HG03575 (cell line): ENCODE measurements around the gene PROS1.
"Not testable (repeated sequence)": the region's sequence is repeated elsewhere in the genome, so short reads cannot be mapped to it uniquely, and the experiment has no call there.

ENCODE experiments used
- ATAC-seq: cut with Tn5 transposase; IDR thresholded peaks from one replicate; pipeline ENCODE4 v1.9.1; 2021; ENCODE audit not compliant: unreplicated experiment, insufficient number of reproducible peaks, low FRiP score; ENCODE audit errors: extremely low read depth

PROS1 gene

DNA sequence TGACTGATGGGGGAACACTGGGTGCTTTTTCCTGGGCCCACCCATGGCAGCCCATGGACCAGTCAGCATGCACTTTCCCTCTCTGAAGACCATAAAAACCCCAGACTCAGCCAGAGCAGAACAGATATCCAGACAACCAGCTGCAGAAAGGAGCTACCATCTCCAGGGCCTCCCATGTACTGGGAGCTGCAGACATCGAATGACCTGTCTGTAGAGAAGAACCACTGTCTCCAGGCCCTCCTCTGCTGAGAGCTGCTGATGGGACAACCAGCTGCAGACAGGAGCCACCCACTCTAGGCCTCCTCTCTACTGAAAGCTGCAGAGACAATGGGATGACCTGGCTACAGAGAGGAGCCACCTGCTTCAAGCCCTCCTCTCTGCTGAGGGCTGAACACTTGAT lies 66.6 kb downstream of the PROS1 start:
- ATAC-seq, result no peak

DNA sequence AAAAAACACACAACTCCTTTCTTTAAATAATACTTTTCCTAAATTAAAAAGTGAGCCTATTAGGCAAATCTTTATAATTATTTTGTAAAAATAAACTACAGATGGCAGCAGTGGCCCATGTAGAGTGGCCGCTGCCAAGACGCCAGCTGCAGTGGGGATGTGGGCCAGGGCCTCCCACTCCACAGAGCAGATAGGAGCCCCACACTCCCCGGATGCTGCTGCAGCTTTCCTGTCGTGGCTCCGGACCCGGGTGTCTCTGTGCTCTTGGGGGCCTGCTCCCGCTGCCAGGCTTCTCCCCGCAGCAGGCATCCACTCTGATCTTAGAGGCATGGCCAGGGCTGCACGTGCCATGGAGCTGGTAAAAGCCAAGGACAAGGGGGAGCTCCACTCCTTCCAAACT lies 67.5 kb downstream of the PROS1 start:
- no peak for ATAC-seq

DNA sequence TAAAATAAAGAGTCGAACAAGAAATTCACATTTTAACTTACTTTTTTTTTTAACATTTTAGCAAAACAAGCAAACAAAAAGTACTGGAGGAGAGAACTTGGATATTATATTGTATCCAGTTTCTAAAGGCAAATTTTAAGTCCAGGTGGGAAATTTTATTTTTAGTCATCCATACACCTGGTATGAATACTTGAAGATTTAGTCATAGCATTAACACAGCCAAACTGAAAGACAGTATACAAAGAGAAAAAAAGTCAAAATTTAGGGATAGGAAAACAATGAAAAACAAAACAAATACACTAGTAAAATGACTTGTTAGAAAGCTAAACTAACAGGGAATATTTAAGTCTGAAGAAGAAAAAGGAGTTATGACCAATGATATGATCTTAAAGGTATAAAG lies 69.1 kb downstream of the PROS1 start:
- ATAC-seq, result no peak

DNA sequence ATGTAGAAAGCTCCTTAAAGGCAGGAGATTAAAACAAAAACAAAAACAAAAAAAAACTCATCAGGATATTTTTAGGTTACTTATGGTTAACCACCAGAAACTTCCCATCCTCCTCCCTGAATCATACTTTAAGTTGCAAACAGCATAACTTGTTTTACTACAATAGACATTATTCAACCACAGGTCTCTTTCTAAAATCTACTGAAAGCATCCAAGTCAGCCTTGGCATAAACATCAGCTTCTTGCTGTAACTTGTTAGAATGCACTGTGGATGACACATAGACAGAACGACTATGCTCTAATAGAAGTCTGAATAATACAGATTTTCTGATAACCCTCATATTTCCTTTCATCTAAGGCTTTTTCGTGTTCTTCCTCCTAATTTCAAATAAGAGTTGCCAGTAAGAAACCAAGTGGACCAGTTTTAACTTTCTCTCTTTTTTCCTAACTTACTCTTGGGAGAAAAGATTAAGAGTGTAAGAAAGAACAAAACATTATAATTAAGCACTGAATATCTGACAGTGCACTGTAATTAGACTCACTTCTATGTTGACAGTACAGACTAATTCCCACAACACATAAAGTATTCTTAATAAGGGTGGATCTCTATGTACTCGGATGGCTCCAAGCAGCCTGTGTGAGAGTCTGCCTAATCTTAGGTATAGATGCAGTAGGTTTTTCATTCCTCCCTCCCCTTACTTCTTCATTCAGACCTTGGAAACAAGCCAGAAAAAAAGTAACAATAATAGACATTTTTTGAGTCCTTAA lies 95.3 kb downstream of the PROS1 start:
- not testable (repeated sequence) for ATAC-seq

DNA sequence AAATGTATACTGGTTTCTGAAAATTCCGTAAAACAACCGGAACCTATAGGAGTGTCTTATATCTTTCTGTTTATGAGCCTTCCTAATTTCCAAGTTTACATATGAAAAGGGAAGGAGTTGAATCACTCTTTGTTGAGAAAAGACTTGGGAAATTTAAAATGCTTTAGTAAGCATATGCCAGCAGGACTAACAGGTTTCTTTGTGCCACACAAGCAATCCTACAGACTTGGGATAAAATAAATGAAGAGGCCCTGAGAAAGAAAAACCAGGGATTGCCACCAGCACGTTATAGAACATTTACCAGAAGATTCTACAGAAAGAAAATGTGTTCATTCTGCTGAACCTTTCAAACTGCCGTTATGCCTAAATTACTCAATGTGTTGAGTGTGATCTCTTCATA lies 96.3 kb downstream of the PROS1 start:
- not testable (repeated sequence) for ATAC-seq

DNA sequence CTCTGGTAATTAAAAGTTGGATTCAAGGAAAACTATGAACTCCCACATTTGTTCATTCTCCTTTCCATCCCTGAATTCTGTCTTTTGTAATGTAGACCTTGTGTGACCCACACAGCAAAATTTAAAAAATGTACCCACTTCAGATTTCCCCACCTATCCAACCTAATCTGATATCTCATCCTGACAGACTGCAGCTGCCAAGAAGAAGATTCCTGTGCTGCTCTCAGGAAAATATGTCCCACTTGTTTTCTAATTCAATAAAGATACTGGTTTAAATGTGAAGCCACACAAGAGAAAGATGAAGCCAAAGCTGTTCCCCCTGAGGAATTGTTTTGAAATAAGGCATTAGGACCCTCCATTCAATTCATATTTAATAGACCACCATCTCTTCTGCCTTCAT lies 100.3 kb downstream of the PROS1 start:
- not testable (repeated sequence) for ATAC-seq

DNA sequence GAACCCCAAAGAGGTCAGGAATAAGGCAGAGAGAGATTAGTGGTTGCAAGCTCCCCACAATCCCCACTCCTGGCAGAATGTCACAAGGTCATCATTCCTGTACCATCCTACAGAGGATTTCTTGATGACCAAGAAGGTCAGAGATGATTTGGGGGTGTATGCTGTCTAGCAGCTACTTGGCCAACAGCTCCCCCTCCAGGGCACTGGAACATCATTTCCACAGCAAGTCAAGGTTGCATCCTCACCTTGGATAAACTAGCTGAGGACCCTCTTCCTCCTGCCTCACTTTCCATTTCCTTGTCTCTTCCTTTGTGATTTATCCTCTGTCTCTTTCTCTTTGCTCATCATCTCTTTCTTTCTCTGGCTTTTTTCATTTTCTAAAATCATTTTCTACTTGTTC lies 106.3 kb downstream of the PROS1 start:
- ATAC-seq, result no peak

DNA sequence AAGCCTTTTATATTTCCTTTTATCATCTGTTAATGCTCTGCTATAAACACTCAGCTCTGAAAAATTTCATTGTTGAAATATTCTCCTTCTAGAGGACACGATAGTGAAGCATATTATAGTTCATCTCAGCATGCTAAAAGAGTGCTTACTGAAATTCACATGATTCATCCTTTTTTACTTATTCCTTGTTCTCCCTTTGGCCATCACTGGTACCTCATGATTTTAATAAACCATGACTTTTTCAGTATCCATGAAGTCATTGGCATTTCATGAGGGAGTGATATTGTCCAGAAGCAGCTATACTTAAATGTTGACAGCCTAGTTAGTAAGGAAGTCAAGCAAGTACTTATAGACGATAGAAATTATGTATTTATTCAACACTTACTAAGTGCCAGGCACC lies 112.7 kb downstream of the PROS1 start:
- ATAC-seq, result no peak

DNA sequence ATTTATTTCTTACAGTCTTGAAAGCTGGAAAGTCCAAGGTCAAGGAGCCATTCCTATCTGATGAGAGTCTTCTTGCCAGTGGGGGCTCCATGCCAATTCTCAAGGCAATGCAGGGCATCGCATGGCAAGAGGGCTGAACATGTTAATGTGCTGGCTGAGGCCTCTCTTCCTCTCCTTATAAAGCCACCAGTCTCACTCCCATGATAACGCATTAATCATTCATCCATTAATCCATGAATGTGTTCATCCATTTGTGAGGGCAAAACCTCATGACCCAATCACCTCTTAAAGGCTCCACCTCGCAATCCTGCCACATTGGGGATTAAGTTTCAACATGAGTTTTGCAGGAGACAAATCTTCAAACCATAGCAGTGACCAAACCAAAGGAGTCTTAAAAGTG lies 118.3 kb downstream of the PROS1 start:
- ATAC-seq, result no peak

DNA sequence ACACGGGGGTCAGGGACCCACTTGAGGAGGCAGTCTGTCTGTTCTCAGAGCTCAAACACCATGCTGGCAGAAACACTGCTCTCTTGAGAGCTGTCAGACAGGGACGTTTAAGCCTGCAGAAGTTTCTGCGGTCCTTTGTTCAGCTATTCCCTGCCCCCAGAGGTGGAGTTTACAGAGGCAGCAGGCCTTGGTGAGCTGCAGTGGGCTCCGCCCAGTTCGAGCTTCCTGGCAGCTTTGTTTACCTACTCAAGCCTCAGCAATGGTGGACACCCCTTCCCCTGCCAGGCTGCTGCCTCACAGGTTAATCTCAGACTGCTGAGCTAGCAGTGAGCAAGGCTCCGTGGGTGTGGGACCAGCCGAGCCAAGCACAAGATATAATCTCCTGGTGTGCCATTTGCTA lies 121.5 kb downstream of the PROS1 start:
- ATAC-seq, result not testable (repeated sequence)

DNA sequence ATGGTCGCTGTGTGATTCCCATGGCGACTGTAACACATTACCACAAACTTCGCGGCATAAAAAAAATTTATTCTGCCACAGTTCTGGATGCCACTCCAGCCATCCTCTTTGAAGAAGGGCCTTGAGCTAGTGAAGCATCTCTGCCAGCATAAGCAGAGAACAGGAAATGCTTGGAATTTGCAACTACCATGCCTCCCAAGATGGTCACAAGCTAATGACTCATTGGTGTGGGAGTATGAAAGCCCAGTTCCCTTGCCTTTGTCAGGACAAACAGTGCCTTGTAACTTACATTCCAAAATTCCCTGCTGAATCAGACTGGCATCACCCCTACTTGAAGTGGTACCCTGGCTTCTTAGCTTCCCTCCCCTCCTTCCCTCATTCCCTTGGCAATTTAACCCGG lies 129.7 kb downstream of the PROS1 start:
- no peak for ATAC-seq

DNA sequence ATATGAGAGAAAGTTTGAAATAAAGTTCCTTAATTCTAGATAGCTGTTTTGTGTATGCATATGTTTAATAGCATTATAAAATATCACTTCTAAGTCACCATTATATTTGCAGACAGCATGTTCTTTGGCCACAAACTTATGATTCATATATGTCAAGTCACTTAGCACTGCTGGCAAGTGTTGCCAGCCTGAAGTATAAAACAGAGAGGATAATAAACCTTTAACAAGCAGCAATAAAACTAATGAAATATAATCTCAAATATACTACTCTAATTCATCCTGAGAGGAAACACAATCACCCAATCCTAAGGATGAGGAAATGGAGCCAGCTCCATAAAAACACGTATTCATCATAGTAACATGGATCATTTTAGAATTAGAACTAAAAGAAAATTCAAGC lies 134.5 kb downstream of the PROS1 start:
- ATAC-seq, result not testable (repeated sequence)
